Hepatocyte (in vitro differentiated cells): ENCODE data around the gene LEPROT.

Experiments
- CTCF ChIP-seq: fragments of 200-600 bp; sonication (generic); IDR thresholded peaks from 2 replicates; pipeline ENCODE4 v1.5.1; 2016; ENCODE audit warnings: antibody characterized with exemption, mild to moderate bottlenecking; ENCODE audit not compliant: poor library complexity
- EZH2 ChIP-seq: fragments of 200-600 bp; sonication (generic); IDR thresholded peaks from 2 replicates; pipeline ENCODE4 v1.6.1; 2016; ENCODE audit warnings: antibody characterized with exemption, mild to moderate bottlenecking, borderline replicate concordance
- EZH2phosphoT487 ChIP-seq: fragments of 200-600 bp; sonication (generic); IDR thresholded peaks from one replicate; pipeline ENCODE4 v1.6.1; 2018; ENCODE audit warnings: antibody characterized with exemption, mild to moderate bottlenecking, low read depth, moderate library complexity; ENCODE audit not compliant: unreplicated experiment, severe bottlenecking

GRCh38 chr1:65429806-65430205 lies 9.3 kb downstream of the LEPROT start:
- TF ChIP-seq EZH2phosphoT487 (no peak), CTCF (no peak), EZH2 (no peak)
